Suprapubic skin (tissue), 3 donors: ENCODE data around the gene CDCA5.

Source experiments
- CTCF ChIP-seq, 2 donors: fragments of 200-600 bp in 1 of 2; fragments of 450-650 bp in 1 of 2; sonication (generic) in 1 of 2; IDR thresholded peaks; one replicate each; pipeline ENCODE4 v1.5.1; 2016 to 2019; ENCODE audit warnings: antibody characterized with exemption in 2 of 2, mild to moderate bottlenecking in 1 of 2, moderate library complexity in 1 of 2
- POLR2A ChIP-seq, 2 donors: fragments of 450-650 bp; IDR thresholded peaks; one replicate each; pipeline ENCODE4 v1.6.1; 2017; ENCODE audit warnings: antibody characterized with exemption in 2 of 2, mild to moderate bottlenecking in 2 of 2, moderate library complexity in 2 of 2

- TF ChIP-seq CTCF (IDR thresholded peaks at IDR 0.05) (no peak), POLR2A (IDR thresholded peaks at IDR 0.05) (no peak)
Measured at GRCh38 chr11:65132988-65133700, 49.3 kb upstream of the CDCA5 start.
